Suprapubic skin (tissue), 4 donors: ENCODE measurements around the gene RUNX2. TPM values are rescaled to one million over a fixed set of nuclear protein-coding genes. Genes with fewer than 3 reads are reported as not detected.

Source experiments
- DNase-seq, 2 donors: peaks; one replicate each; pipeline ENCODE4 v3.0.0-alpha.2; 2019; ENCODE audit warnings: low spot score in 2 of 2
- H3K27ac ChIP-seq: fragments of 200-600 bp; sonication (generic); one replicate; pipeline ENCODE4 v1.5.1; 2019
- H3K27me3 ChIP-seq: fragments of 200-600 bp; sonication (generic); one replicate; pipeline ENCODE4 v1.5.1; 2019
- H3K36me3 ChIP-seq: fragments of 200-600 bp; sonication (generic); one replicate; pipeline ENCODE4 v1.5.1; 2019
- H3K4me1 ChIP-seq: fragments of 200-600 bp; sonication (generic); one replicate; pipeline ENCODE4 v1.5.1; 2019
- H3K4me3 ChIP-seq: fragments of 200-600 bp; sonication (generic); one replicate; pipeline ENCODE4 v1.5.1; 2019; ENCODE audit warnings: mild to moderate bottlenecking
- H3K9me3 ChIP-seq: fragments of 200-600 bp; sonication (generic); one replicate; pipeline ENCODE4 v1.5.1; 2019
- EP300 ChIP-seq: sonication (generic); formaldehyde crosslinking; IDR thresholded peaks from one replicate; pipeline ENCODE4 v1.6.1; 2017; ENCODE audit warnings: antibody characterized with exemption
- POLR2A ChIP-seq, 2 donors: fragments of 450-650 bp; IDR thresholded peaks; one replicate each; pipeline ENCODE4 v1.6.1; 2017; ENCODE audit warnings: antibody characterized with exemption in 2 of 2, mild to moderate bottlenecking in 2 of 2, moderate library complexity in 2 of 2
- POLR2AphosphoS5 ChIP-seq, 3 donors: sonication (generic); formaldehyde crosslinking; IDR thresholded peaks; one replicate each; pipeline ENCODE4 v1.6.1; 2017; ENCODE audit warnings: antibody characterized with exemption in 3 of 3
- WGBS: methylation state at CpG from one replicate; pipeline ENCODE4 v1.1.5; 2018; 5-methylcytosine and 5-hydroxymethylcytosine counted together
- total RNA-seq, 4 donors: library from RNA; depleted of rRNA; stranded (reverse); fragments of >200 nt; gene quantifications; one replicate each; pipeline ENCODE4 v1.1.0, GENCODE V29; 2016
- TF ChIP-seq, protein P1 (sequence below), 2 donors: fragments of 200-600 bp in 1 of 2; fragments of 450-650 bp in 1 of 2; sonication (generic) in 1 of 2; IDR thresholded peaks; one replicate each; pipeline ENCODE4 v1.5.1; 2016 to 2019; ENCODE audit warnings: antibody characterized with exemption in 2 of 2, mild to moderate bottlenecking in 1 of 2, moderate library complexity in 1 of 2

RUNX2 gene
- total RNA-seq, 4 donors from 2014 or later = 2.6 to 5.9 (median 3.1) TPM

DNA sequence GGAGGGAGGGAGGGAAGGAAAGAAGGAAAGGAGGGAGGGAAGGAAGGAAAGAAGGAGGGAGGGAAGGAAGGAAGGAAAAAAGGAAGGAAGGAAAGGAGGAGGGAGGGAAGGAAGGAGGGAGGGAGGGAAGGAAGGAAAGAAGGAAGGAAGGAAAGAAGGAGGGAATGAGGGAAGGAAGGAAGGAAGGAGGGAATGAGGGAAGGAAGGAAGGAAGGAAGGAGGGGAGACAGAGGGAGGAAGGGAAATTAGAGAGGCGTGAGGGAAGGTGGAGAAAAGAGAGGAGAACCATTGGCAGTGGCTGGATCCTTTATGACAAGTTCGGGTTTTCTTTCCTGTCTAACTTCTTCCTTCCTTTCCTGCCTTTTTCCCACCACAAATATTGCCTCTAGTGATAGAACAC is 71.9 kb downstream of the RUNX2 start:
- no peak for DNase-seq
- no peak overlapping the region for H3K27ac ChIP-seq
- H3K27me3 ChIP-seq = peaks cover 4% of the 10 kb centered on the region
- H3K9me3 ChIP-seq = no peaks in the 10 kb centered on the region
- no peaks in the 10 kb centered on the region for H3K36me3 ChIP-seq
- WGBS = 85% methylated on average over 2 of the region's 2 CpGs
- H3K4me1 ChIP-seq = no peaks in the 10 kb centered on the region
- TF ChIP-seq, protein P1, sequence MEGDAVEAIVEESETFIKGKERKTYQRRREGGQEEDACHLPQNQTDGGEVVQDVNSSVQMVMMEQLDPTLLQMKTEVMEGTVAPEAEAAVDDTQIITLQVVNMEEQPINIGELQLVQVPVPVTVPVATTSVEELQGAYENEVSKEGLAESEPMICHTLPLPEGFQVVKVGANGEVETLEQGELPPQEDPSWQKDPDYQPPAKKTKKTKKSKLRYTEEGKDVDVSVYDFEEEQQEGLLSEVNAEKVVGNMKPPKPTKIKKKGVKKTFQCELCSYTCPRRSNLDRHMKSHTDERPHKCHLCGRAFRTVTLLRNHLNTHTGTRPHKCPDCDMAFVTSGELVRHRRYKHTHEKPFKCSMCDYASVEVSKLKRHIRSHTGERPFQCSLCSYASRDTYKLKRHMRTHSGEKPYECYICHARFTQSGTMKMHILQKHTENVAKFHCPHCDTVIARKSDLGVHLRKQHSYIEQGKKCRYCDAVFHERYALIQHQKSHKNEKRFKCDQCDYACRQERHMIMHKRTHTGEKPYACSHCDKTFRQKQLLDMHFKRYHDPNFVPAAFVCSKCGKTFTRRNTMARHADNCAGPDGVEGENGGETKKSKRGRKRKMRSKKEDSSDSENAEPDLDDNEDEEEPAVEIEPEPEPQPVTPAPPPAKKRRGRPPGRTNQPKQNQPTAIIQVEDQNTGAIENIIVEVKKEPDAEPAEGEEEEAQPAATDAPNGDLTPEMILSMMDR (IDR thresholded peaks at IDR 0.05) = no peak
- TF ChIP-seq EP300 (no peak), POLR2AphosphoS5 (IDR thresholded peaks at IDR 0.05) (no peak), POLR2A (IDR thresholded peaks at IDR 0.05) (no peak)
- no peak overlapping the region for H3K4me3 ChIP-seq

DNA sequence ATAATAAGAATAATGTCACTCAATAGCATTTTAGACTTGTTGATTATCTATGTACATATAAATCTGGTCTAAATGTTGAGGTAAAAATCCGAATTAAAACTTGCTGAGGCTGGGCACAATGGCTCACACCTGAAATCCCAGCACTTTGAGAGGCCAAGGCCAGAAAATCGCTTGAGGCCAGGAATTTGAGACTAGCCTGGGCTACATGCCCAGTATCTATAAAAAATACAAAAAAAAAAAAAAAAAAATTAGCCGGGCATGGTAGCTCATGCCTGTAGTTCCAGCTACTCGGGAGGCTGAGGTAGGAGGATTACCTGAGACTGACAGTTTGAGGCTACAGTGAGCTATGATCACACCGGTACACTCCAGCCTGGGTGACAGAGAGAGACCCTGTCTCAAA is 83.8 kb downstream of the RUNX2 start:
- Histone ChIP-seq H3K36me3 (no peaks in the 10 kb centered on the region), H3K27ac (no peak overlapping the region), H3K4me1 (no peaks in the 10 kb centered on the region), H3K4me3 (no peak overlapping the region), H3K9me3 (no peaks in the 10 kb centered on the region), H3K27me3 (peaks cover 18% of the 10 kb centered on the region)
- DNase-seq = no peak
- WGBS = 71% methylated on average over 5 of the region's 5 CpGs
- TF ChIP-seq, protein P1 (IDR thresholded peaks at IDR 0.05) = no peak
- TF ChIP-seq POLR2A (IDR thresholded peaks at IDR 0.05) (no peak), EP300 (no peak), POLR2AphosphoS5 (IDR thresholded peaks at IDR 0.05) (no peak)

- 24% methylated on average over 2 of the region's 2 CpGs for WGBS
- TF ChIP-seq POLR2AphosphoS5 (IDR thresholded peaks at IDR 0.05) = no peak
- TF ChIP-seq, protein P1 (IDR thresholded peaks at IDR 0.05) = no peak
- TF ChIP-seq EP300 = no peak
- no peak for TF ChIP-seq POLR2A (IDR thresholded peaks at IDR 0.05)
- DNase-seq = no peak
- Histone ChIP-seq H3K9me3 (no peaks in the 10 kb centered on the region), H3K4me1 (peaks cover 11% of the 10 kb centered on the region), H3K4me3 (no peak overlapping the region), H3K27me3 (peaks cover 48% of the 10 kb centered on the region), H3K27ac (no peak overlapping the region), H3K36me3 (no peaks in the 10 kb centered on the region)
These were observed 87.2 kb downstream of the RUNX2 start for GRCh38 chr6:45415315-45415714.

DNA sequence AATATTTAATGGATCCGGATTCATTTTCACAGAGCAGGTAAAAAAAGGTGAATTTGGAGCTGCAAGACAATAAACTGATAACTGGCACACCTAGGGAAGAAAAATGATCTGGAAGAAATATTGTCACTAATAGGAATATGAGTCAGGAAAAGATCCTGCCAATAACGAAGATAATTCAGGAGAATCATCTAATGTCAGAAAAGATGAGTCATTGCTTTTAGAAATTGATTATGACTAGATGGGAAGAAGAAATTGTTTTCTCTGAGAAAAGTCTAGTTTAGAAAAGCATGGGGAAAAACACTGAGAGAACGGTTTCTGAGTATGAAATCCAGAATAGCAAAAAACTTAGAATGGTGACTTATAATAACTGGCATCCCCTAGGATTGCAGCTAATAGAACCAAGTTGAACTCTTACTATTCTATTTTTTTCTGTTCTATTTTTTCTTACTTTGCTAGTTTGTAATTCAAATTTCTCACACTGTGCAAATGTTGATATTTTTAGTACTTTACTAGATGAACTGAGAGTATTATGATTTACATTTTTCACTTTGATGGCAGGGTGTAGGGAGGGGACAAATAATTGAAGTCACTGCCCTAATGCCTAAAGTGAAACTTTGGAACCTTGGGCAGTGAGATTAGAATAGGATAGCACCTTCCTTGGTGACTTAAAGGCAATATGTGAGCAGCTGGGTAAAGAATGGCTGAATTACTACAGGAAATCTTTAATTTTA is 87.8 kb downstream of the RUNX2 start:
- no peak for DNase-seq
- TF ChIP-seq POLR2AphosphoS5 (IDR thresholded peaks at IDR 0.05) (no peak), EP300 (no peak), POLR2A (IDR thresholded peaks at IDR 0.05) (no peak)
- TF ChIP-seq, protein P1 (IDR thresholded peaks at IDR 0.05) = no peak
- H3K36me3 ChIP-seq = no peaks in the 10 kb centered on the region
- H3K9me3 ChIP-seq = no peaks in the 10 kb centered on the region
- peaks cover 17% of the 10 kb centered on the region for H3K4me1 ChIP-seq
- no peak overlapping the region for H3K4me3 ChIP-seq
- no peak overlapping the region for H3K27ac ChIP-seq
- WGBS = 44% methylated on average over 3 of the region's 3 CpGs
- H3K27me3 ChIP-seq = peaks cover 55% of the 10 kb centered on the region

GRCh38 chr6:45416700-45417099 is 88.6 kb downstream of the RUNX2 start:
- no peaks in the 10 kb centered on the region for H3K9me3 ChIP-seq
- no peak for TF ChIP-seq EP300
- no peak for TF ChIP-seq POLR2AphosphoS5 (IDR thresholded peaks at IDR 0.05)
- TF ChIP-seq, protein P1 (IDR thresholded peaks at IDR 0.05) = no peak
- no peak for TF ChIP-seq POLR2A (IDR thresholded peaks at IDR 0.05)
- WGBS = 79% methylated on average over 2 of the region's 2 CpGs
- no peak overlapping the region for H3K27ac ChIP-seq
- no peaks in the 10 kb centered on the region for H3K36me3 ChIP-seq
- DNase-seq = no peak
- peaks cover 25% of the 10 kb centered on the region for H3K4me1 ChIP-seq
- H3K4me3 ChIP-seq = no peak overlapping the region
- peaks cover 61% of the 10 kb centered on the region for H3K27me3 ChIP-seq
